H54 (cell line): ENCODE results near the gene UBQLNL.
A peak's percentile ranks its signal among the peaks of the same experiment; 100 is the strongest.

Source experiments
- DNase-seq: peaks from one replicate; pipeline ENCODE4 v3.0.0; 2011; ENCODE audit warnings: low spot score, mixed read lengths; ENCODE audit not compliant: insufficient read length
- FAIRE-seq: peaks from 3 replicates; lab custom pipeline; 2011; peaks lifted over from hg19 to GRCh38; lab: Jason Lieb, UNC
- POLR2A ChIP-seq: IDR thresholded peaks from 2 replicates; pipeline ENCODE4 v1.6.1; 2011; ENCODE audit warnings: low read depth, mild to moderate bottlenecking, low read length

The UBQLNL gene

DNA sequence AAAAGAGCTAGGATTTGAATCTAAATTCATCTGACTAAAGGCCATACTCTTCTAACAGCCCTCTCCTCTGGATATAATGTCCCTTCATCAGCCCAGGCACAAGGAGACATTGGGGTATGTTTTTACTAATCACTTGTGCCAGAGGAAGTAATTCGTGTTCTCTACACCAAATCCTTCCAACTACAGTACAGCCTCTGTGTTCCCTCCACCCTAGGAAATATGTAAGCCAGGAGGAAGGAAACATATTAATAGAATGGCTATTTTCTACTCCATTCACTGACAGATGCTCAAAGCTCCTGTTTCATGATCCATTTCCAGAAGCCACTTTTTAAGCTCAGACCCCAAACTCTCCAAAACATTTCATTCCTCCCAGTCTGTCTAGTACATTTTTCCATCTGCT, 12.0 kb upstream of the UBQLNL start:
- no peak for TF ChIP-seq POLR2A
- DNase-seq (no peak), FAIRE-seq (no peak)

DNA sequence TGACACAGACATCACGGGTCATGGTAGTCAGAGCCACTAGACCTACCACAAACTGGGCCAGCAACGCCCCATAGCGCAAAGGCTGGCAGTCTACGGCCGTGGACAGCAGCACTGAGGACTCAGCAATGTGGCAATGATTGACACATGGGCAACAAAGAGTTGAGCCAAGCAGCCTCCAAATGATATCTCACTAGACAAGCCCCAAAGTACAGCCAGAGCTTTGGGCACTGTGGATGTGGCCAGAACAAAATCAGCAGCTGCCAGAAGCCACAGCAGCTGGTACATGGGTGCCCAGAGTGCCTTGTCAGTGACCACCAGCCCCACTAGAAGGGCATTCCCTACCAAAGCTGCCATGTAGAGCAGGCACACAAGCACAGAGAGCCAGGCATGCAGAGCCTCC, 11.2 kb upstream of the UBQLNL start:
- no peak for FAIRE-seq
- DNase-seq, result no peak

DNA sequence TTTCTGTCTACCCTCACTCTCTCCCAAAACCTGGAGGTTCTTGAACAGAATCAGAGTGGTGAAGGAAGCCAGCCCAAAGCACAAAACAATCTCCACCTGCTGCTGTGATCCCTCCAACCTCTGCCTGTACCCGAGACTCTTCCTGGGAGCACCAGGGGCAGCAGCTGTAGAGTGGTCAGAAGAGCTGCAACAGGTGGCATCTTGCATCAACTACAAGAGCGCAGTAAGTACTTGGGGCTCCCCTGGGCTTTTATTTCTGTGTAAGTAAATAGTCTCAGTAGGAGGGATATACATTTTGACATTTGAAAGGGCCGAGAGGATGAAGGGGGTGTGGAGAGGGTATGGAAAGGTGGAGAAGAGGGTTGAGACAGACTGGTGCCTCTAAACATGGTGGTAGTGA, 8.3 kb upstream of the UBQLNL start:
- no peak for TF ChIP-seq POLR2A
- FAIRE-seq, result no peak
- DNase-seq, result no peak

More for the DNA sequence above, 11.2 kb upstream of the UBQLNL start:
- TF ChIP-seq POLR2A, result no peak

DNA sequence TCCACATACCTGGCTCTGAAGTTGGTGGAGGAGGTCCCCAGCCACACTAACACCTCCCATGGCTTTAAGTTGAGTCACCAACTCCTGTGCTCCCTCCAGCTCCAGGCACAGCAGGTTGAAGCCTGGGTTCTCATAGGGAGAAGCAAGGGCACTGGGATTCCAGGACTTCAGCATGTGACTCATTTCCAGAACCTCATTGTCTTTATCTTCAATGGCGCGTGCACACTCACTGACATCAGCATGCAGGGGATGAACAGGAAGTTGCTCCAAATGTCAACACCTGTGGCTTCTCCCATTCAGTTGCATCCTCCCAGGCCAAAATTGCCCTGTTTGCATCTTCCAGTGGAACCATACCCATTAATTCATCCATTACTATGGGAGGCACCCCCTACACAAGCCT, 5.8 kb upstream of the UBQLNL start:
- no peak for FAIRE-seq
- TF ChIP-seq POLR2A, result no peak
- peak; percentile 13 for DNase-seq

DNA sequence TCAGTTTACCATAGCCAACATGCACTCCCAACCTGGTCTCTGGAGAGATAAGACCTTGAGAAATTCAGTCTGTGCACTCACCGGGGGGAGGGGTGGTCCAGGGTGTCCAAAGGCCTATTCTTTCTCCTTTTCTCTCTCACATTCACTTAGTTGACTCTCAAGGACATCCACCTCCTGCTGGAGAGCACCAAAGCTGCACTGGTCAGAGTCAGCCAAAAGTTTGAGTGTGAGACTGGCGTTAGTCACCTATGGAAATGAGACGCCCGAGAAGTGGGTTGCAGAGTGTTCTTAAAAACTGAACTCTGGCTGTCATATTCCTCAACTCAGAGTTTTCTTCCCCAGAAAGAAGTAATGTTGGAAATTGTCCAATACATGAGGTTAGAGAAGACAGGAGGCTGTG, 5.0 kb upstream of the UBQLNL start:
- FAIRE-seq, result no peak
- DNase-seq, result peak; percentile 14
- TF ChIP-seq POLR2A, result no peak

DNA sequence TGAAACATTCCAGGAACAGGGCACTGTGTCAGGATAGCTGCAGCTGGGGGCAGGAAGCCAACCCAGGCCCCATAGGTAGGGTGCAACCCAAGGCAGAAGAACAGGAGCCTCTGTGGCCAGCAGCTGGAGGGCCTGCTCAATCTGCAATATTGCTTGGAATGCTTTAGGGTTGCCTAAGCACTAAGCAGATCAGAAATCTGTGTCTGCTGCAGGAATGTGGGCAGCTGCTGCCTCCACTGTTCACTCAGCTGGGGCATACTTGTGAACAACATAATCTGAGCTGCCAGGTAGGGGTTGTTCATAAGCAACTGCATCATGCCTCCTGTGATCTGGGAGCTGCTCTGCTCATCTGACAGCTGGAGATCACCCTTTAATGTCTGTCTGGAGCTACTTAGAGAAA, 1.7 kb downstream of the UBQLNL start:
- TF ChIP-seq POLR2A, result no peak
- no peak for FAIRE-seq
- no peak for DNase-seq

DNA sequence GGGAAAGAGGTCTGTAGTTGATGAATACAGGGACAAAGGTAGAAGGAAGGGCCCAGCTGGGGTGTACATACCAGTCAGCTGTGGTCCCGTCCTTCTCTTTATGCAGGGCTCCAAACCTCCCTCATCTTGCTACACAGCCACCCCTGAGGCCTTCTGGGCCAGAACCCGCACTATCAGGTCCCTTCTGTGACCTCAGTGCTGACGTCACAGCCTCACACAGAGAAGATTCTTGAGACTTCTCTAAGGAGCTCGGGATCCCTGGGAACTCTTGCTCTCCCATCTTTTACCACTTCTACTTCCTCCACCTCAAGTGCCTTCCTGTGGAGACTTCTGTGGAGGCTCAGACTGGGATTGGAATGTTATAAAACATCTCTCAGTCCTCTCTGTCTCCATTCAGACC, 6.7 kb downstream of the UBQLNL start, which contains the start of gene UBQLN3:
UBQLN3 (minus strand) TSS at position 155 of the 400 bp plus-strand sequence. CDS start 399 bp downstream, outside the sequence.
- TF ChIP-seq POLR2A, result no peak
- FAIRE-seq, result no peak
- DNase-seq, result no peak

DNA sequence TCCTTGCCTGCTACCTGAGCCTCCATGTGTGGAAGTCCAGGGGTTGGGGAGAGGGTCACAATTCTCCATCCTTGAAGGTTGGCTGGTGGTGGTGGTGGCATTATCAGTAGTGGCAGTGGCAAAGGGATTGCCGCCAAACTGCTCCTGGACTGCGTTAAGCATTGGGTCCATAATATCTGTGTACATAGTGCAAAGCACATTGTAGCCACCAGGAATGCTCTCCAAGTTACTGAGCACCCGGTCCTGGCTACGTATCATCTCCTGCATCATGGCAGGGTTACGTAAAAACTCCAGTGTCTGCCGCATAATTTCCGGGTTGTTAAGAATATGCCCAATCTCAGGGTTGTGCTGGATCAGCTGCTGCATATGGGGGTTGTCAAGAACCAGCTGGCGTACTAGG, 7.9 kb downstream of the UBQLNL start:
- DNase-seq (no peak), FAIRE-seq (no peak)
- no peak for TF ChIP-seq POLR2A

DNA sequence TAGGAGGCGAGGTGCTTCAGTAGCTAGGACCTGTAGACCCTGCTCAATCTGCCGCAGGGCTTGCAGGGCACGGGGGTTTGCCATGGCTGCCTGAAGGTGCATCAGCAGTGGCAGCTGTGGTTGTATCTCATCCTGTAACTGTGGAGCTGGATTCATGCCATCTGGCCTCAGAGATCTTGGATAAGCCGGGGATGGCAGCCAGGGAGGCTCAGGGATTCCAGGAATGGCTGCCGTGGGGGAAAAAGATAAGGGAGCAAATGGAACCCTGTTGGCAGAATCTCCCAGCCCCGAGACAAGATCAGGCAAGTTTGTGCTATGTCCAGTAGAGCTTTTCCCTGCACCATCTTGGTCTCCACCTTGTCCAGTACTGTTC, 8.6 kb downstream of the UBQLNL start:
- DNase-seq (no peak), FAIRE-seq (no peak)
- TF ChIP-seq POLR2A, result no peak

DNA sequence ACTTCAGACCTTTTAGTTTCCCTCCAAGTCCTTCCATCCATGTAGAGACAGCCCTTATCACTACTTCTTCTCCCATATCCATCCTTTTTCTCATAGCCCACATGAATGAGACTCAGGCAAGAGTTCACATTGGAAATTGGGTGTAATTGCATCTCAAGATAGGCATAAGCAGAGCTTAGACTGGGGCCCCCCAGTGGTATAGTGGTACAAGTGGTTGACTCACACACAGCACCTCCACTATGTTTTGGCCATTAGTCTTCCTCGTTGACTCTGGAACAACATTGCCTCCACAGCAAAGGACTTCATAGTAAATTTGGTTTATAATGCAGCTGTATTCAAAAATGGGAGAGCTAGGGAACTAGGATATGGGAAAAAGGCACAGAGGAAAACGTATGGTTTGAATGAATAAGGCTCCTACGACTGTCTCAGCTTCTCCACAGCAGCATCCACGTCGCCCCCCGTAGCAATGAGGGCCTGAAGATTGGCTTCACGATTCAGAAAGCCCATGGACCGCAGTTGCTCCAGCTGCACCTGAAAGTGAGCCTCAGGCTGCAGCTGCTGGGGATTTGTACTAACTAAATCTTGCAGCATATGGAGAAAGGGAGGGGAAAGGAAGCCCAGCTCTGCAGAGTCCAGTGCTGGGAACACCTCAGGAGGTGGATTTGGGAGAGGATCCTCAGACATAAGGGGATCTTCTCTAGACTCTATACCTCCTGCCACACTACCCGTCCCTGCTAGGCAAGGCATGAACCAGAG, 9.1 kb downstream of the UBQLNL start:
- DNase-seq, result no peak
- TF ChIP-seq POLR2A, result no peak

DNA sequence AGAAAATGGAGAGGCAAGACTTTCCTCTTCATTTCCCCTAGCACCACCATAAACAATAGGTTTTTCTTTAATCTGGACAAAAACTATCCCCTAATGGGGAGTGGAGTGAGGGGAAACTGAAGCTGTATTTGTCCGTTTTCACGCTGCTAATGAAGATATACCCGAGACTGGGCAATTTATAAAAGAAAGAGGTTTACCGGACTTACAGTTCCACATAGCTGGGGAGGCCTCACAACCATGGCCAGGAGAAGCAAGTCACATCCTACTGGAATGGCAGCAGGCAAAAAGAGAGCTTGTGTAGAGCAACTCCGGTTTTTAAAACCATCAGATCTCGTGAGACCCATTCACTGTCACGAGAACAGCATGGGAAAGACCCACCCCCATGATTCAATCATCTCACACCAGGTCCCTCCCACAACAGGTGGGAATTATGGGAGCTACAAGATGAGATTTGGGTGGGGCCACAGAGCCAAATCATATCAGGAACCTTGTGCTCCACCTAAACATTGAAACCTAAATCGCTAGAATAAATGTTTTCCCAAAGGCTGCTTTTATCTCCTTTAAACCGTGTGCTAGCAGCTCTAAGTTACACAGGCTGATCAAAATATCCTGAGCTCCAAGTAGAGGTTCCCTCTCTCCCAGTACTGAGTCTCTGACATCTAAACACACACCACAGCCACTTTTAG, 11.0 kb downstream of the UBQLNL start:
- FAIRE-seq (peak; percentile 100), DNase-seq (no peak)
- no peak for TF ChIP-seq POLR2A

More for the DNA sequence above, 9.1 kb downstream of the UBQLNL start:
- no peak for FAIRE-seq

DNA sequence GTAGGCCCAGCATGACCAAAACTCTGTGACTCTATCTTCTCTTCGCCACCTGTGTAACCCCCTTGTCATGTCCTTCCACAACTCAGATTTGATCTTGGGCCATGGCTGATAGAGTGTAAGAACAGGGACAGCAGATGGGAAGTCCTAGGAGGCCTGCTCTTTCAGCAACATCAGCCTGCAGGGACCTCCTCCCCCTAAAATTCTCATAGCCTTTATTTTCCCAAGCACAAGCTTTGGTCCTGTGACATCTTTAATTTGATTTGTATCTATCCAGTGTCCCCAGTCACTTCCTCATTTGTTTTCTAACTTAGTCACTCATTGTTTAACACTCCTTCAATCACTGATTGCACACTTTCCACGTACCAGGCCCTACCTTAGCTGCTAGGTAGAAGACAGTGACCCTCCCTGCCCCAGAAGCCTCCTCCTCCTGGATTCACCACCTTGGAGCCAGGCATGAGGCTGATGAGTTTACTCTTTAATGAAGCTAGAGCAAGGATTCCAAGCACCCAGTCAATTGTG, 12.0 kb downstream of the UBQLNL start:
- FAIRE-seq (peak; percentile 76), DNase-seq (no peak)
- no peak for TF ChIP-seq POLR2A

DNA sequence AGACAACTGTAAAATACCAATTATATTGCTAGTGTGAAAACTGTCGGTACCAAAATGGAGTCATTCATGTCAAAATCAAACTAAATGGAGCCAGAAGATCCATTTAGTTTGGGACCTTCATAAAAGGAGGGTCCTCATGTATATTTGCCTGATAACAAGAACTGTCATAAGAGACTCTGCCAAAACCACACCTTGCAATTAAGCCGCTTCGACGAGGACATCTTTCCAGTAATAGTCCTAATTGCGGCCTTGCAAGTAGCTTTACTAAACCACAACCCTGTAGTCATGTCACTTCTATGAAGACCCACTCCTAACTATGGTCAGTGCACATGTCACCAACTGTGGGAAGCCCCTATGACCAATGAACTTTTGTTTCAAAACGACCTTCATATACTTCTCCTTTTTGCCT, 16.1 kb downstream of the UBQLNL start:
- DNase-seq, result no peak

DNA sequence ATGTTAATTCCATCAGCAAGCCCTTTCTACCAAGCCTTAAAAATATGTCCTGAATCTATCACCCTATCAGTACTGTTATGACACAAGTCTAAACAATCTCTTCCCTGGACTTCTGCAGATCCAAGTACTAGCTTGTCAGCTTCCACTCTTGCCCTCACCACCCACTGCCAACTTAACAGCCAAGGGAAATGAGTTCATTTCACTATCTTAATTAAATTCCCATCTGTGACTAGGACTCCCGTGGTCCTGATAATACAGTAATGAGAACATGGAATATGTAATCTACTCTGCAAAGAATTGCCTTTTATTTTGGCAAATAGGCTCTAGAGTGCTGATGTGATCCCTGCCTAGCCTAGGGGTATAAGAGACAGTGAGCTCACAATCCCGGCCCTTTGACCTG, 16.8 kb downstream of the UBQLNL start:
- peak; percentile 73 for FAIRE-seq
- no peak for DNase-seq
- TF ChIP-seq POLR2A, result no peak

More for the DNA sequence above, 16.1 kb downstream of the UBQLNL start:
- no peak for TF ChIP-seq POLR2A
- peak; percentile 73 for FAIRE-seq
